Endothelial cell of hepatic sinusoid (primary cell): ENCODE data around the gene RGS14.
"Not testable (repeated sequence)": the region's sequence is repeated elsewhere in the genome, so short reads cannot be mapped to it uniquely, and the experiment has no call there.

Experiments used
- in situ Hi-C: cut with HindIII; loops from 2 replicates; pipeline ENCODE4 v1.10.0; 2017; ENCODE audit warnings: low sequenced_read_pairs

RGS14 gene

DNA sequence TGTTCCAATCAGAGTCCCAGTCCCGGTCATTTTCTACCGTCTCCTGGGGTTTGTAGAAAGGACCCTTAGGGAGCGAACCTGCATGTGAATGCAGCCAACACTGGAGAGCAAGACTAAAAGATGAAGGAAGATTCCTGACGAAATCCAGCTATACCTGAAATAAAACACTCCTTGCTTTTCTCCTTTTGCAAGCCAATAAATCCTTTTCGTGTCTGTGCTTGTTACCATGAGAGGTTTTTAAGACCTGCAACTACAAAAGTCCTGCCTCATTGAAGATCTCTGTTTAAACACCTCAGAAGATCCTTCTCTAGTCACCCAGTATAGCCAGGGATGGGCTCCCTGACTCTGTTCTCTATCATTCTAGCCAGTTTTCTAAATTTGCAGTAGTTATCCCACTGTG, 16.5 kb downstream of the RGS14 start:
- in situ Hi-C loops, result no loop called here

DNA sequence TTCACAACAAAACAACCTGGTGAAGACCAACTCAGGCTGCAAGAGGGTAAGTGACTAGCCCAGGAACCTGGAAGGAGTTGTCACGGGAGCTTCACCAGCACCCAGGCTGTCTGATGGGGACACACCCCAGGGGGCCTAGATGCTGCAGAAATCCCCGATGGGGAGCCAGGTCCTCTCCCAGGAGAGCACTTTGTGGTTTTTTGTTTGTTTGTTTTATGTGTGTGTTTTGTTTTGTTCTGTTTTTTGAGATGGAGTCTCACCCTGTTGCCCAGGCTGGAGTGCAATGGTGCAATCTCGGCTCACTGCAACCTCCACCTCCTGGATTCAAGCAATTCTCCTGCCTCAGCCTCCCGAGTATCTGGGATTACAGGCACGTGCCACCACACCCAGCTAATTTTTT, 17.8 kb downstream of the RGS14 start:
- in situ Hi-C loops, result not testable (repeated sequence)

DNA sequence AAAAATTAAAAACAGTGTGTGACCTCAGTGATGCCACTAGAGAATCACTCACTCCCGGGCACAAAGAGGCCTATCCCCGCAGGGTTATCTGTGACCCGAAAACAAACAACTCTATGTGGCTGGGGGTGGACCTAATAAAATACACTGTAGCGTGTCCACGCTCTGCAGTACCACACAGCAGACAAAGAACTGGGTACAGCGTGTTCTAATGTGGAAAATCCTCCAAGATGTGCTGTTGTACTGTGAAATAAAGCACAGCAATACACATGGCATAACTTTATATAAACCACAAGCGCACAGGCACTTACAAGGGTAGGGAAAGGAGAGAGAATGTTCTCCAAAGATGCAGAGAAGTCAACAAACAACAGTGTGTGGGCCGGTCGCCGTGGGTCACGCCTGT, 18.4 kb downstream of the RGS14 start:
- in situ Hi-C loops, result no loop called here

DNA sequence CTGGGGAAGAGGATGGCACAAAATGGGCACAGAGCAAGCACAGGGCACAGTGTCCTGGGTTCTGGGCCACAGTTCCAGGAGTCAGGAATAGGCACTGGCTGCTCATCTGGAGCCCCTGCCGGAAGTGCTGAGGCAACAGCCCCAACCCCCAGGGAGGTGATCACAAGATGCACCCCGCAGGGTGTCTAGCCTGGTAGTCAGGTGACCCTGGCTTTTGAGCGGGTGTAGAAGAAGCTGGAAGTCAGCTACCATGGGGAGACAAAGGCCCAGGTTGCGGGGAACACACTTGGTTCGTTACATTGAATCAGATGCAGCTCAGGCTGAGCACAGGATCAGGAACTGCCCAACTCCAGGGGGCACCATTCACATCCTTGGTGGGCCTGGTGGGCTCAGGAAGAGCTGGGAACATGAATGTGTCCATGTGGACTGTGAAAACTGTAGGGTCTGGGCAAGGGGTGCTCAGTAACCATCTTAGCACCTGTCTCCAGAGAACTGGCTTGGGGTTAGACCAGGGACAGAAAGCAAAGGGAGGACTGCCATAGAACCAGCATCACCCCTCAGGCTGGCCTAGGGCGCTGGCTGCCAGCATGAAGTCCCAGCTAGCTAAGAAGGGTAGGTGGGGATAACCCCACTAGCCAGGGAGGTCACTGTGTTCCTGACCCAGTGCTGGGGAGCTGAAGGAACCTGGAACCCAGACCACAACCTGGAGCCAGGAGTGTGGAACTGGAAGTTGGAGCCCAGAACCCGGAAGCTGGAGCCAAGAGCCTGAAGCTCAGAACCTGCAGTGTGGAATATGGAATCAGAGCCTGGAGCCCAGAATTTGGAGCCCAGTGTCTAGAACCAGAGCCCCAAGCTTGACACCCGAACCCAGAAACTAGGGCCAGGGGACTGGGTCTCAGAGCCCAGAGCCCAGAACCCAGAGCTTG, 20.4 kb downstream of the RGS14 start:
- in situ Hi-C loops, result no loop called here

DNA sequence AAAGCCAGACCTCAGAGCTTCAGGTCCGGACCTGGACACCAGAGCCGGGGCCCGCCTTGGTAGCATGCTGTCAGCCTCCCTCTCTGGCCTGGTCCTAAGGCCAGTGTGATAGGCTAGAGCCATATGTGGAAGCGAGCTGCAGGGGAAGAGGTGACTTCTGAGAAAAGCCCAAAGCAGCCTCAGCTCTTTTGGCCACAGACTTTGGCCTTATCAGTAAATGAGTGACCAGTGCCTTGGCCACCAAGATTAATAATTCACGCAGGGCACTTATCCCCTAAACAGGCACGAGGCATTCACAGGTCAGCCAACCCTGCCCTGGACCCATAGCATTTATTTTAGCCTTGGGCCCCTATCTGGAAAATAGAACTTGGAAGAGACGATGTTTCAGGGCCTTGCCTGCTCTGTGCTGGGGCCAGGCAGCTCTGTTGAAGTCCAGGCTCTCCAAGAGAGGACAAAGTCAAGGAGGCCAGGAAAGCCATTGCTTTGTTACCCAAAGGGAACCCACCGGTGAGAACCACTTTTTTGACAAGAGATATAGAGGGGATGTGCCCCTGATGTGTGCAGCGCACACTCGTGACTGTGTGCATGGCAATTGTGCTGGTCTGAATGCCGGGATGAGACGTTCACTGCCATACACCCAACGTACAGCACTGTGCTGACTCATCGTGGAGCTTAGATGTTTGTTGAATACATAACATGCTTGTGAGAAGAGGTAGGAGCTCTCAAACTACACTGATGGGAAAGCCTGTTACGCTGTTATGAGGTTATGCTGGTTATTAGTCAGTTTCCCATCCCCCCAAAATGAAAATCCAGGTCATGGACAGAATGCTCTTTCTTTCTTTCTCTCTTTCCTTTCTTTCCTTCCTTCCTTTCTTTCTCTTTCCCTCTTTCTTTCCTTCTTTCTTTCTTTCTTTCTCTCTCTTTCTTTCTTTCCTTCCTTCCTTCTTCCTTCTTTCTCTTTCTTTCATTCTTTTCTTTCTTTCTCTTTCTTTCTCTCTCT, 21.5 kb downstream of the RGS14 start:
- in situ Hi-C loops, result no loop called here

DNA sequence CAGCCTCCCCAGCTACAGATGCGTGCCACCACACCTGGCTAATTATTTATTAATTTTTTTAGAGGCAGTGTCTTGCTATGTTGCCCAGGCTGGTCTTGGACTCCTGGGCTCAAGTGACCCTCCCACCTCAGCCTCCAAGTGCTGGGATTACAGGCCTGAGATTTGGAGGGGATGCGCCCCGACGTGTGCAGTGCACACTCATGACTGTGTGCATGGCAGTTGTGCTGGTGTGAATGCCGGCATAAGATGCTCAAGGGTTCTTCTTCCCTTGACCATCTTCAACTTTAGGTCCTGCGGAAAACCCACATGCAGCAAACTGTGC, 23.0 kb downstream of the RGS14 start:
- in situ Hi-C loops, result no loop called here

DNA sequence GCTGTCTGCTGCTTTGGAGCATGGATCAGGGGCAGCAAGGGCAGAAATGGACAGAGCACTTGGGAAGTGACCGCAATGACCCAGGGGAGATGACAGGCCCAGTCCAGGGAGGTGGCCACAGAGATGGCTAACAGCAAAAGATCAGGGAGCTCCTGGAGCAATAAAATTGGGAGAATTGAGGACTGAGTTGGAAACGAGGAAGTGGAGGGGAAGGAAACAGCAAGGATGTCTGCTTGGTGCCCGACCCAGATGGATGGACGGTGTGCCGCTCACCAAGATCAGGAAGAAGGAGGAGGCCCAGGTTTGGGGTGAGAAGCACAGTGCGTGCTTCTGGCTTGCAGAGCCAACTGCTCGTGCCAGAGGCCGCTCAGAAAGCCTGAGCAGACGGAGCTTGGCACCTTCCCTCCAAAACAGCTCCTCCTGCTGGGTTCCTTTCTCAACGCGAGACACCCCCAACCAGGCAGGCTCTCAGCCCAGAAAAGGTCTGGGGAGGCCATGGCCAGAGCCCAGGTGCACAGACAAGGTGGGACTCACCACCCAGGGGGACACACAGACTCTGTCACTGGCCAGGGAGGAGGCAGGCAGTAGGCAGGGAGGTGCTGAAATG, 24.8 kb downstream of the RGS14 start:
- in situ Hi-C loops, result no loop called here

DNA sequence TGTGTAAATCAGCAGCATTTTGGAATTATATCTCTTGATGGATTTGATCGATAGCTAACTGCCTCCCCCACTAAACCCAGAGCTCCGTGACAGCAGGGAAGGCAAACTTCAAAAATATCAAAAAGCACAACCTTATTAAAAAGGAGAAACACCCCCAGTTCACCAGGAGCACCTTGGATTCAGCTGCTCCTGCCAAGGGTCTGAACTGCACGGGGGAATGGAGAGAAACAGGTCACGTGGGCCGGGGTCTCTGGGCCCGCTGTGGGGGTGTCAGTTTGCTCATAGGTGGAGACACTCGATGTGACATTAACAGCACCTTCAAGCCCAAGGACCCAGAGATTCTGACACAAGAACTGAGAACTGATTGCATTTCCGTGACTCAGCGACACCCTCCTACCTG, 25.5 kb downstream of the RGS14 start:
- in situ Hi-C loops, result no loop called here

DNA sequence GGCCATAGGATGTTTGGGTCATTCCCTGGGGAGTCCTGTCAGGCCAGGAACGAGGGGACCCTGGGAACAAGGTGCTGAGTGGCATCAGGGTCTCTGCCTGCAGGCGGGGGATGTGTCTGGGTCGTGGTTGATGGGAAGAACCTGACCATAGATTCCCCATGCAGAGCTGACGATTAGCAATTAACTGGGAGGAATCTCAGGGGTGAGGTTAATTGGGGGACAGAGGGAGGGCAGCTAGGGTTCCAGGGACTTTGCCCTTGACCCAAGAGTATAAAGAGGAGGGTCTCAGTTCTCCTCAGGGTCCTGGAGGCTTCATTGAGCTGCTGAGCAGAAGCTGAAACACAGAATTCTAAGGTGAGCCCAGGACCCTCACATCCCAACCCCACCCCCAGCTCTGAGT, 26.4 kb downstream of the RGS14 start, which contains the start of gene SLC34A1:
TSS of gene SLC34A1 (plus strand) at position 301 of the 400 bp plus-strand sequence. CDS start 1,308 bp downstream, outside the sequence.
- in situ Hi-C loops, result no loop called here

DNA sequence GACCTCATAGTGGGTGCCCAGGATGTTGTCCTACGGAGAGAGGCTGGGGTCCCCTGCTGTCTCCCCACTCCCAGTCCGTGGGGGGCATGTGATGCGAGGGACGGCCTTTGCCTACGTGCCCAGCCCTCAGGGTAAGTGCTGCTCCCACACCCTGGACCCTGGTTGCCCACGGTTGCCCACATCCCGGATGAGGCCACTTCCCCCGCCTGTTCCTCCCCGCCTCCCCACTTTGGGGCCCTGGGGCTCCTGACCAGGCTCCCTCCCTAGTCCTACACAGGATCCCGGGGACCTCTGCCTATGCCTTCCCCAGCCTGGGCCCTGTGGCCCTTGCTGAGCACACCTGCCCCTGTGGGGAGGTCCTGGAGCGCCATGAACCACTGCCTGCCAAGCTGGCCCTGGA, 28.0 kb downstream of the RGS14 start:
- in situ Hi-C loops, result no loop called here

DNA sequence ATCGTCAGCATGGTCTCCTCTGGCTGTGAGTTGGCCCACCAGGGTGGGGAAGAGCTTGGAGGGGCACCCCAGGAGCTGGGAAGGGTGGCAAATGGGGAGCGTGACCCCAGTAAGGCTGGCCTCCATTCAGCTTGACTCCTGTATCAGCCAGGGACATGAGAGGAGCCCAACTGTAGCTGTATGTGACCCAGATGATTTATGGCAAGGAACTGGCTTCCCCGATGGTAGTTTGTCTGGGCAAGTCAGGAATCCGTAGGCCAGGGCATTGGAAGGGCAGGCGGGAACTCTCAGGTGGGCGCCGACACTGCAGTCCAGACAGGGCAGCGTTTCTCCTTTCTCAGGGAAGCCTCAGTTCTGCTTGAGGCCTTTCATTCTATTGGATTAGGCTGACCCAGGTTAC, 28.8 kb downstream of the RGS14 start:
- in situ Hi-C loops, result no loop called here

DNA sequence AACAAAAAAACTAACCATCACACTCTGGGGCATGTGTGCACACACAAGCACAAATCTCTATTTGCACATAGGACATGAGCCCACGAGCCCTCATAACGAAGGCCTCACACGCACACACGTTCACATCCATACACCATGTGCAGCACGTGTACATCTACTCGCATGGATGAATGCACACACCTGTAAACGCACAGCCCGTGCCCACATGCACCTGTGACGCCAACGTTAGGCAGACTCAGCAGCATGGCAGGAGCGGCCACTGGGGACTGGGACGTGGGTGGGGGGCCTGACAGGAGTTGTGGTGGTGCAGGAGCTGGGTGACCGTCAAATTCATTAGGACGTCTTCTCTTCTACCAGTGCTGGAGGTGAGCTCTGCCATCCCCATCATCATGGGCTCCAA, 29.7 kb downstream of the RGS14 start:
- in situ Hi-C loops, result no loop called here

DNA sequence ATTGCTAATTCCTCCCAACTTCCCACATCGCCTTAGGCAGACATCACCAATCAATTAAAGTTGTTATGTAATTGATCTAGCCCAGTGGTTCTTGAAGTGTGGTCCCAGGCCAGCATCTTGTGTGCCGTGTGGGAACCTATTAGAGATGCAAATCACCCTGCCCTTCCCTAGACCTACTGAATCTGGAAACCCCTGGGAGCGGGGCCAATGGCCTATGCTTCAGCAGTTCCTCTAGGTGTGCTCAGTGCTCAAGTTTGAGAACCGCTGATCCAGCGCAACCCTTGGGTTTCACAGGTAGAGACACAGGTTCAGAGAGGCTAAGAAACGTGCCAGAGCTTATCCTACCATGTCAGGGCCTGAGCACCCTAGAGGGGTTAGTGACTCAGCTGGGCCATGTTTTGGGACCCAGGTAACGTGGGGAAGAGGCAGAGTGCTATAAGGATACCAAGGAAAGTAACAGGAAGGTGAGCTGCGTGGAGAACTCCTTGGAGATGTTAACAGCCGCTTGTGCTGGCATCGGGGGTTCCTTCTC, 30.9 kb downstream of the RGS14 start:
- in situ Hi-C loops, result no loop called here

DNA sequence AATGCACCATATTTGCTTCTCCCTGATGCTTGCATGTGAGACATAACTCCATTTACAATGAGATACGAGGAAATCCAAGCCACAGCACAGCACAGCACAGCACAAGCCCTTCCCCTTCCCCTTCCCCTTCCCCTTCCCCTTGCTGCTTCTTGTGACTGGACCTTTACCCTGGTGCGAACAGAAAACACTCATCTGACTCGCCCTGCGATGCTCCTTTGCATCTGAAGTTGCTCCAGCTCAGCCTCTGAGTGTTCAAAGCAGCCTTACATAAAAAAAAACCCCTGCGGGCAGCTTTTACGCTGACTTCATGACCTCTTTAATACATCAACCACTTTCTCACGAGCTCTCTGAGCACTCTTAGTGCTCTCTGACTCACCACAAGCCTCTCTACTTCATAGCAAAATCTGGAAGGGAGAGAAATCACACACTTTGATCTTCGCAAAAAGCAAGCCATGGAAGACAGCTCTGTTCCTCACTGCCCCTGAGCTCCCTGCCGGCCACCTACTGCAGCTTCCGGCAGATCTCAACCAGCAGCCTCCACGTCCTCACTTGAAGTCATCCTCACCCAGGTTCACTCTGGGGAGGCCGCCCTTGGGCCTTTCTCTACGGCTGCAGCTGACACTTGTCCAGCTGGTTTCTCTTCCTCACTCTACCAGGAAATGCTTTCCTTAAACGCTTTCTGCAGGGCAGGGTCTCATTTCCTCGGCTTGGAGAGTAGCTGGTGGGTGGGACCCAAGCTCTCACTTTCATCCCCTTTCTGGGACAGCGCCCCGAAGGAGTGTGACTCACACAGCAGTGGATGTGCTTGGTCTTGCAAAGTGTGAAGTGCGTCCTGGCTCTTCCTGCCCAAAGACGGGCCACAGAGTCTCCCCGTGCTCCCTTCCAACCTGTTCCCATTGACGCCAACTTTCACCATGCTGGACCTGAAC, 31.8 kb downstream of the RGS14 start:
- in situ Hi-C loops, result no loop called here

DNA sequence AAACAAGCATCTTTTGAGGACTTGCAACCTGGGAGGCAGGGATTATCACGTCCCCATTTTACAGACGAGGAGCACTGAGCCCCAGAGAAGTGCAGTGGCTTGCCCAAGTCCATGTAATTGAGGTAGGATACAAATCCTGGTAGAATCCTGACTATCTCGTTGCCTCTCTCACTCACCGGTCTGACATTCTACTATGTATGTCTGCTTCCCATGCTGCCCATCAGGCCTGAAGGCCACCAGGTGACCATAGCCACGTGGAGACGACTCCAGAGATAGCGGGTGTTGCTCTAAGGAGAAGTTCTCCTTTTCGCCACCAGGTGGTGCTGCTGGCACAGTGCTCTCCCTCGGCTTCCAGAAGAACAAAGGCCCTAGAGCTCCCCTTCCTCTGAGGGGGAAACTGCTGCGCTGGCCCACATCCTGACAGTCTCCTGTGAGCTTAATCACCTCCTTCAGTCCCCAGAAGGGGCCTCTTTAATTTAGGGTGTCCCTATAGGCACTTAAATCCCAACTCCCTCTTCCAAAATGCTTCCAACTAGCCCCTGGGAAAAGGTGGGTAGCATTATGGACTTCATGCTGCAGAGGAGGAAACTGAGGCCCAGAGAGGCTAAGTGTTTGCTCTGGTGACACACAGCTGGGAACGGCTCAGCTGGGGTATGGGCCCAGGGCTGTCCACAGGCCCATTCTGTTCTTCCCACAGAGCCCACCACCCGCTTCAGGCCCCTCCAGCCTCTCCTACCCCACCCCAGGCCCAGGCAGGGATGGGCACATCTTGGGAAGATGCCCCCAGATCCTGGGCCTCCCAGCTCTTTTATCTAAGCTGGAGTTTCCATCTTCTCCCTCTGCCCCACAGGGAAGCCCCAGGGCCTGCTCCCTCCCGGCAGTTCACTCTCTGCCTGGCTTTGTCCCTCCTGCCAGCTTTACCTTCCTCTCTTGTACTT, 32.9 kb downstream of the RGS14 start:
- in situ Hi-C loops, result no loop called here

DNA sequence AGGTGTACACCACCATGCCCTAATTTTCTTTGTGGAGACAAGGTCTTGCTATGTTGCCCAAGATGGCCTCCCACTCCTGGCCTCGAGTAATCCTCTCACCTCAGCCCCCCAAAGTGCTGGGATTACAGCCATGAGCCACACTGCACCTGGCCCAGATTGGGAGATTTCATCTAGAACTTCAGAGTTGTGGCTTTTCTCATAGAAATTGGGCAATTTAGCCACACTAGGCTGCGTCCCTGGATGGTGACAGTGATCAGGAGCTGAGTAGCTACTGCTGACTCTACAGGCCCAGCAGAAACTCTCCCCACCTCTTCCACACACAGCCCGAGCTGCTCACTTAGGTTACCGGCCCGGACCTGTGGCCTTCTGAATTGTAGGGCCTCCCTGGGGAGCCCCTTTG, 35.0 kb downstream of the RGS14 start:
- in situ Hi-C loops, result no loop called here

DNA sequence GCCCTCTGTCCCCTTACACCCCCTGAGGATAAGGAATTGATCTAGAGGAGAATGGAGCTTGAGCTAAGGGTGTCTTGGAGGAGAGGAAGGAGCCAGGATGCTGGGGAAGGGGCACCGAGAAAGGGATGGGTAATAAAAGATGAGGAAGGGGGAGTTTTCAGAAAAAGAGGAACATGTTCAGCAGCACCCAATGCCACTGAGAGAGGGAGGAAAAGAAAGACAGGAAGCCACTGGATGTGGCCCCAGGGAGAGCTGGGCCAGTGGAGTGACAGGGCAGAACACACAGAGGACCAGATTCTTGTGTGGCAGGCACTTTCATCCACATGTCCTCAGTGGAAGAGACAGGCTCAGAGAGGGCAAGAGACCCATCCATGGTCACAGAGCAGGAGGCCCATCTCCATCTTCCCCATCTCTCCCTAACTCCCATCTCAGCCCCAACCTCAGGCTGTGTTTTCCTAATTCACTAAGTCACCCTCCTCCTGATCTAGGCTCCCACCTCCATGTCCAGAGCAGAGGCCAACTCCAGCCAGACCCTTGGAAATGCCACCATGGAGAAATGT, 35.6 kb downstream of the RGS14 start:
- in situ Hi-C loops, result no loop called here

DNA sequence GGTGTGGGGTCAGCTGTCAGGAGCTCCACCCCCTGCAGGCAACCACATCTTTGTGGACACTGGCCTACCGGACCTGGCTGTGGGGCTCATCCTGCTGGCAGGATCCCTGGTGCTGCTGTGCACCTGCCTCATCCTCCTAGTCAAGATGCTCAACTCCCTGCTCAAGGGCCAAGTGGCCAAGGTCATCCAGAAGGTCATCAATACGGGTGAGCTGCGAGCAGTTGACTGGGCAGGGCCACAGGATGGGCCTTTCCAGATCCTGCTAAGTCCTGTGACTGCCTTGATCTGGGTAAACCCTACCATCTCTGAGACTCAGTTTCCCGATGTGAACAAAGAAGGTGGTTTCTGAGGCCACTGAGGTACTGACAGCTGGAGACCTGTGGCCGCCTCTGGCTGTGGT, 36.3 kb downstream of the RGS14 start:
- in situ Hi-C loops, result no loop called here

DNA sequence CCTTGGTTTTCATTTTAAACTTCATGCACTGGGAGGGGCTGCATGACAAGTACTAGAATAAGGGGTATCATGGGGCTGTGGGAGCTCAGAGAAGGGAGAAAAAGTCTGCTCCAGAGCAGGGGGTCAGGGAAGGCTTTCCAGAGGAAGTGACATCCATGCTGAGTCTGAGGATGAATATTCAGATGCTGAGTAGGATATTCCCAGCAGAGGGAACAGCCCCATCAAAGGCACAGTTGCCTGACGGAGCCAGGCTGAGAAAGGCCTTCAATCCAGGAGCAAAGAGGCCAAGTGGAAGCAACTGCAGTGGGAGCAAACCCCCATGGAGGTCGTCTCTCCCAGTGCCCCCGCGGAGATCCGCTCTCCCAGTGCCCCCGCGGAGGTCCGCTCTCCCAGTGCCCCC, 38.4 kb downstream of the RGS14 start:
- in situ Hi-C loops, result no loop called here
